GM12878 (cell line): ENCODE data around the gene FOXP4. TPM values are rescaled to one million over a fixed set of nuclear protein-coding genes. Genes with fewer than 3 reads are reported as not detected.

ENCODE experiments used
- ATAC-seq: fragments of 200-7000 bp; cut with Tn5 transposase; 3 replicates; pipeline ENCODE4 v1.9.1; 2020; ENCODE audit warnings: mild to moderate bottlenecking, moderate library complexity
- BruUV-seq: library from RNA; stranded (reverse); fragments of 400-500 nt; replicated peaks from 2 replicates; lab custom pipeline; 2021; lab: Mats Ljungman, UMichigan
- CTCF ChIA-PET: fragments of 300-600 bp; sonication (Branson Sonifier 250); formaldehyde crosslinking; extraction: SDS; loops from one replicate; lab custom pipeline; 2021; ENCODE audit warnings: inconsistent platforms; lab: Yijun Ruan, JAX
- POLR2A ChIA-PET: fragments of 350-600 bp; formaldehyde crosslinking; extraction: SDS; loops from one replicate; lab custom pipeline; 2021; ENCODE audit warnings: inconsistent platforms; lab: Charles Lee
- RAD21 ChIA-PET: fragments of 300-600 bp; sonication (Branson Sonifier 250); formaldehyde crosslinking; loops from one replicate; lab custom pipeline; 2023; ENCODE audit warnings: antibody characterized with exemption; ENCODE audit not compliant: unreplicated experiment; lab: Charles Lee
- SMC1A ChIA-PET: fragments of 300-600 bp; sonication (Branson Sonifier 250); formaldehyde crosslinking; loops from one replicate; lab custom pipeline; 2023; ENCODE audit not compliant: unreplicated experiment, uncharacterized antibody; lab: Charles Lee
- DNase-seq: peaks from one replicate; pipeline ENCODE4 v3.0.0-alpha.2; 2011; ENCODE audit warnings: low read depth, low spot score
- FAIRE-seq: peaks from 3 replicates; lab custom pipeline; 2011; peaks lifted over from hg19 to GRCh38; lab: Jason Lieb, UNC
- H2AFZ ChIP-seq: 2 replicates; pipeline ENCODE4 v1.6.0; 2011; ENCODE audit warnings: low read depth, low read length, control low read depth; ENCODE audit not compliant: control insufficient read depth
- H3K27ac ChIP-seq: 2 replicates; pipeline ENCODE4 v1.5.1; 2011; ENCODE audit warnings: control low read depth; ENCODE audit not compliant: control insufficient read depth, insufficient read depth
- H3K27me3 ChIP-seq, 2 experiments: replicated peaks in 1 of 2; 2 replicates each; pipeline versions ENCODE4 v1.6.0 to v1.6.1; 2011; ENCODE audit warnings: low read length in 1 of 2; ENCODE audit not compliant: control insufficient read depth in 2 of 2, insufficient read depth in 2 of 2
- H3K36me3 ChIP-seq, 2 experiments: 2 replicates each; pipeline ENCODE4 v1.5.1; 2011; ENCODE audit warnings: low read length in 1 of 2; ENCODE audit not compliant: control insufficient read depth in 2 of 2, insufficient read depth in 2 of 2
- H3K4me1 ChIP-seq: 2 replicates; pipeline ENCODE4 v1.6.1; 2011; ENCODE audit warnings: mild to moderate bottlenecking, low read length, moderate library complexity, mixed read lengths; ENCODE audit not compliant: control insufficient read depth, insufficient read depth
- H3K4me2 ChIP-seq: 2 replicates; pipeline ENCODE4 v1.6.0; 2011; ENCODE audit warnings: control low read depth; ENCODE audit not compliant: control insufficient read depth, insufficient read depth
- H3K4me3 ChIP-seq: fragments of 200-600 bp; sonication (generic); 2 replicates; pipeline ENCODE4 v1.5.1; 2016
- H3K79me2 ChIP-seq: 2 replicates; pipeline ENCODE4 v1.6.0; 2011; ENCODE audit warnings: low read length; ENCODE audit not compliant: control insufficient read depth, insufficient read depth
- H3K9ac ChIP-seq: 2 replicates; pipeline ENCODE4 v1.8.0; 2011; ENCODE audit warnings: low read length, control low read depth, mixed read lengths; ENCODE audit not compliant: control insufficient read depth, insufficient read depth
- H3K9me3 ChIP-seq: replicated peaks from 3 replicates; pipeline ENCODE4 v1.5.1; 2011; ENCODE audit warnings: mild to moderate bottlenecking, low read length; ENCODE audit not compliant: control insufficient read depth, insufficient read depth
- H4K20me1 ChIP-seq: 2 replicates; pipeline ENCODE4 v1.6.0; 2011; ENCODE audit not compliant: control insufficient read depth, insufficient read depth
- BACH1 ChIP-seq: fragments of 450-650 bp; IDR thresholded peaks from 2 replicates; pipeline ENCODE4 v1.6.1; 2017; ENCODE audit warnings: mild to moderate bottlenecking, borderline replicate concordance
- BCL11A ChIP-seq: IDR thresholded peaks from 2 replicates; pipeline ENCODE4 v1.6.1; 2011; ENCODE audit warnings: low read depth, low read length
- BCLAF1 ChIP-seq: fragments of 450-650 bp; IDR thresholded peaks from 2 replicates; pipeline ENCODE4 v1.6.1; 2017; ENCODE audit warnings: antibody characterized with exemption, mild to moderate bottlenecking, moderate library complexity
- CHD2 ChIP-seq: IDR thresholded peaks from 2 replicates; pipeline ENCODE4 v1.6.1; 2011; ENCODE audit warnings: low read depth, low read length, improper control_type of control experiment, borderline replicate concordance
- HDGF ChIP-seq: fragments of 450-650 bp; IDR thresholded peaks from 2 replicates; pipeline ENCODE4 v1.6.1; 2016; ENCODE audit warnings: antibody characterized with exemption
- POLR2A ChIP-seq: IDR thresholded peaks from 2 replicates; pipeline ENCODE4 v1.6.1; 2011; ENCODE audit warnings: low read depth, mild to moderate bottlenecking, low read length
- SRF ChIP-seq, 2 experiments: IDR thresholded peaks; 2 replicates each; pipeline ENCODE4 v1.6.1; 2011; ENCODE audit warnings: low read depth in 2 of 2, low read length in 2 of 2, mild to moderate bottlenecking in 1 of 2, moderate library complexity in 1 of 2
- TARDBP ChIP-seq: IDR thresholded peaks from 2 replicates; pipeline ENCODE4 v1.6.1; 2016; ENCODE audit warnings: borderline replicate concordance
- WRNIP1 ChIP-seq: IDR thresholded peaks from 2 replicates; pipeline ENCODE4 v1.6.1; 2011; ENCODE audit warnings: low read depth, low read length, improper control_type of control experiment, borderline replicate concordance
- ZSCAN29 ChIP-seq: fragments of 450-650 bp; IDR thresholded peaks from 2 replicates; pipeline ENCODE4 v1.6.1; 2017; ENCODE audit warnings: mild to moderate bottlenecking, moderate library complexity
- ZZZ3 ChIP-seq: IDR thresholded peaks from 2 replicates; pipeline ENCODE4 v1.6.1; 2011; ENCODE audit warnings: low read depth; ENCODE audit not compliant: control insufficient read depth, insufficient read length
- WGBS: methylation state at CpG from one replicate; pipeline ENCODE4 v1.1.6; 2016; ENCODE audit warnings: low lambda C conversion rate; ENCODE audit not compliant: insufficient replicate concordance, insufficient coverage; ENCODE audit errors: missing lambda C conversion rate; 5-methylcytosine and 5-hydroxymethylcytosine counted together
- in situ Hi-C: fragments of 300-500 bp; cut with MboI; formaldehyde crosslinking; loops from 9 replicates; pipeline ENCODE4 v1.14.3; 2018; ENCODE audit warnings: mixed read lengths
- intact Hi-C: fragments of 100-400 bp; cut with micrococcal nuclease; formaldehyde crosslinking; loops from one replicate; pipeline ENCODE4 v1.14.2; 2022; ENCODE audit not compliant: unreplicated experiment
- polyA plus RNA-seq, 11 experiments: library from polyadenylated mRNA; depleted of rRNA in 4 of 11; unstranded in 6 of 11; stranded (reverse) in 5 of 11; fragments of >200 nt; fragmentation: Nextera tagmentation in 4 of 11; fragmentation: Illumina TruSeq in 1 of 11; extraction: Ambion mirVana in 4 of 11; extraction: Trizol in 1 of 11; gene quantifications; 1 replicate in 1 of 11; 2 replicates in 10 of 11; pipeline versions ENCODE4 v1.2.1 to v1.2.3, GENCODE V29; 2011 to 2016; ENCODE audit warnings: inconsistent platforms in 2 of 11, missing spikeins in 2 of 11, low read depth in 1 of 11
- total RNA-seq, 4 experiments: library from RNA; depleted of rRNA in 3 of 4; stranded (reverse); fragments of >200 nt in 3 of 4; fragmentation: Illumina TruSeq in 1 of 4; extraction: Trizol in 1 of 4; gene quantifications; 2 replicates each; pipeline versions ENCODE4 v1.2.1 to v1.2.3, GENCODE V29; 2013 to 2021
- TF ChIP-seq, protein P1 (sequence below): fragments of 450-650 bp; conservative IDR thresholded peaks from 2 replicates; pipeline ENCODE4 v1.6.1; 2017; ENCODE audit warnings: mild to moderate bottlenecking, moderate library complexity

Gene FOXP4
- total and polyA plus RNA-seq, 10 of the 15 experiments (the other 5 are each of a cell fraction or from before 2014, with no cell fraction given) = 0.31 to 46.1 (median 2.3) TPM

GRCh38 chr6:41545247-41545702 is 906 bp upstream of the FOXP4 start:
- Histone ChIP-seq H4K20me1 (peaks cover 19% of the 10 kb centered on the region), H3K79me2 (peaks cover 35% of the 10 kb centered on the region), H3K4me3 (peak overlapping the region; percentile 73), H2AFZ (peak overlapping the region; percentile 92), H3K27me3 (no peaks in the 10 kb centered on the region), H3K4me2 (peak overlapping the region; percentile 93), H3K27ac (peak overlapping the region; percentile 74), H3K9ac (peak overlapping the region; percentile 71), H3K4me1 (peaks cover 16% of the 10 kb centered on the region), H3K9me3 (no peaks in the 10 kb centered on the region), H3K36me3 (no peaks in the 10 kb centered on the region)
- TF ChIP-seq CHD2 = peak; percentile 63; the same call in 1 of the 2 replicates
- peak; percentile 38; the same call in 1 of the 2 replicates for TF ChIP-seq BACH1
- TF ChIP-seq WRNIP1 = peak; percentile 33; the same call in 1 of the 2 replicates
- TF ChIP-seq ZZZ3 = no peak
- TF ChIP-seq ZSCAN29 = peak; percentile 97
- in situ Hi-C loops (no loop called here), intact Hi-C loops (loop anchor here (1.0 to 5.0 kb wide), 5 partner anchors 13 to 187 kb away; no protein-coding TSS in a partner anchor)
- ChIA-PET RAD21 (interaction anchor here (1.3 to 2.7 kb wide), 3 partner anchors 40 to 83 kb away, joined by 4 to 7 read pairs (median 7); no protein-coding TSS in a partner anchor), POLR2A (interaction anchor here (0.7 to 1.9 kb wide), 6 partner anchors 9 to 57 kb away, joined by 3 to 9 read pairs (median 6); no protein-coding TSS in a partner anchor), SMC1A (interaction anchor here (1.1 to 3.4 kb wide), 6 partner anchors 10 to 83 kb away, joined by 3 to 16 read pairs (median 4); no protein-coding TSS in a partner anchor), CTCF (interaction anchor here (1.4 to 3.1 kb wide), 4 partner anchors 11 to 120 kb away, joined by 3 to 13 read pairs (median 8); no protein-coding TSS in a partner anchor)
- 1% methylated on average over 15 of the region's 15 CpGs for WGBS
- peak; percentile 13 for ATAC-seq
- DNase-seq = no peak
- TSS peak; percentile 72 for BruUV-seq
- FAIRE-seq = no peak

DNA sequence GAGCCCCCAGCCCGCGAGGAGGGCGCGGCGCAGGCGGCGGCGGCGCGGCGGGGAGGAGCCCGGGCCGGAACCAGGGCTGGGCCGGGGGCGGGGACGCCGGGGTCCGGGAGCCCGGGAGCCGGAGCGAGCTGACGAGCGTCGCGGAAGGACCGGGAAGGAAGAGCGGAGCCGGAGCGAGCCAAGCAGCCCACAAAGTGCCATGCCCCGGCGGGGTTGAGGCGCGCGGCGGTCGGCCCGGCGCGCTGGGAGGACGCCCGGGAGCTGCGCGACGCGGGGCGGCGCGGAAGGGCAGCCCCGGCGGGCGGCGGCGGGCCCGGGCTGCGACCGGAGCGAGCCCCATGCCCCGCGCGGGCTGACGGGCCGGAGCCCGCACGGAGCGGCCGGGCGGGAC is 289 bp downstream of the FOXP4 start:
- H4K20me1 ChIP-seq = peaks cover 23% of the 10 kb centered on the region
- H3K4me3 ChIP-seq = no peak overlapping the region
- TF ChIP-seq HDGF (no peak), POLR2A (peak; percentile 63), SRF (IDR thresholded peaks at IDR 0.05; ENCODE audit: low read depth in 2 of 2, low read length in 2 of 2) (no peak), TARDBP (no peak), BCLAF1 (no peak), BCL11A (no peak)
- TF ChIP-seq, protein P1, sequence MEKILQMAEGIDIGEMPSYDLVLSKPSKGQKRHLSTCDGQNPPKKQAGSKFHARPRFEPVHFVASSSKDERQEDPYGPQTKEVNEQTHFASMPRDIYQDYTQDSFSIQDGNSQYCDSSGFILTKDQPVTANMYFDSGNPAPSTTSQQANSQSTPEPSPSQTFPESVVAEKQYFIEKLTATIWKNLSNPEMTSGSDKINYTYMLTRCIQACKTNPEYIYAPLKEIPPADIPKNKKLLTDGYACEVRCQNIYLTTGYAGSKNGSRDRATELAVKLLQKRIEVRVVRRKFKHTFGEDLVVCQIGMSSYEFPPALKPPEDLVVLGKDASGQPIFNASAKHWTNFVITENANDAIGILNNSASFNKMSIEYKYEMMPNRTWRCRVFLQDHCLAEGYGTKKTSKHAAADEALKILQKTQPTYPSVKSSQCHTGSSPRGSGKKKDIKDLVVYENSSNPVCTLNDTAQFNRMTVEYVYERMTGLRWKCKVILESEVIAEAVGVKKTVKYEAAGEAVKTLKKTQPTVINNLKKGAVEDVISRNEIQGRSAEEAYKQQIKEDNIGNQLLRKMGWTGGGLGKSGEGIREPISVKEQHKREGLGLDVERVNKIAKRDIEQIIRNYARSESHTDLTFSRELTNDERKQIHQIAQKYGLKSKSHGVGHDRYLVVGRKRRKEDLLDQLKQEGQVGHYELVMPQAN = peak; percentile 40; the same call in 1 of the 2 replicates

More for the DNA sequence above, 289 bp downstream of the FOXP4 start:
- Histone ChIP-seq H3K4me1 (peaks cover 16% of the 10 kb centered on the region), H2AFZ (no peak overlapping the region; the same call in 1 of the 2 replicates), H3K27me3 (no peaks in the 10 kb centered on the region), H3K79me2 (peaks cover 37% of the 10 kb centered on the region), H3K36me3 (peaks cover 0 to 2% of the 10 kb centered on the region in 2 experiments; a peak in 2 of 4 replicates), H3K9me3 (no peaks in the 10 kb centered on the region), H3K4me2 (no peak overlapping the region), H3K9ac (peak overlapping the region; percentile 71; the same call in 1 of the 2 replicates), H3K27ac (no peak overlapping the region)
- in situ Hi-C loops = no loop called here
- CTCF ChIA-PET = no interaction called here
- RAD21 ChIA-PET = interaction anchor here (0.6 to 3.3 kb wide), 3 partner anchors 42 to 212 kb away, joined by 3 to 16 read pairs (median 4); no protein-coding TSS in a partner anchor
- intact Hi-C loops = loop anchor here (2.0 to 5.0 kb wide), 5 partner anchors 46 to 186 kb away; no protein-coding TSS in a partner anchor
- BruUV-seq = no TSS peak
- POLR2A ChIA-PET = interaction anchor here (1.5 to 1.8 kb wide), 2 partner anchors 10 to 120 kb away, joined by 4 to 5 read pairs; no protein-coding TSS in a partner anchor
- DNase-seq (no peak), FAIRE-seq (no peak), ATAC-seq (peak; percentile 1; the same call in 2 of the 3 replicates)
- SMC1A ChIA-PET = interaction anchor here (1.6 kb wide), 1 partner anchor 13 kb away, joined by 4 read pairs; no protein-coding TSS in a partner anchor
- 0% methylated on average over 2 of the region's 67 CpGs for WGBS
